Smooth muscle cell (in vitro differentiated cells): ENCODE measurements around the gene OSBPL10. TPM values are rescaled to one million over a fixed set of nuclear protein-coding genes. Genes with fewer than 3 reads are reported as not detected.

Source experiments
- DNase-seq: peaks from one replicate; lab custom pipeline; 2025; ENCODE audit not compliant: unreplicated experiment; lab: John Stamatoyannopoulos, UW
- H2AFZ ChIP-seq: fragments of 200-600 bp; sonication (generic); 2 replicates; pipeline ENCODE4 v1.6.0; 2016; ENCODE audit warnings: antibody characterized with exemption, low read depth, mild to moderate bottlenecking
- H3F3A ChIP-seq: fragments of 200-600 bp; sonication (generic); 2 replicates; pipeline ENCODE4 v1.6.0; 2017; ENCODE audit warnings: antibody characterized with exemption, low read depth
- H3K27ac ChIP-seq: fragments of 200-600 bp; sonication (generic); 2 replicates; pipeline ENCODE4 v1.5.1; 2016; ENCODE audit warnings: low read depth, mild to moderate bottlenecking
- H3K27me3 ChIP-seq: fragments of 200-600 bp; sonication (generic); 2 replicates; pipeline ENCODE4 v1.6.1; 2016; ENCODE audit warnings: low read depth, mild to moderate bottlenecking
- H3K36me3 ChIP-seq: fragments of 200-600 bp; sonication (generic); 2 replicates; pipeline ENCODE4 v1.5.1; 2016; ENCODE audit warnings: low read depth
- H3K4me1 ChIP-seq: fragments of 200-600 bp; sonication (generic); 2 replicates; pipeline ENCODE4 v1.5.1; 2016; ENCODE audit warnings: low read depth
- H3K4me2 ChIP-seq: fragments of 200-600 bp; sonication (generic); 2 replicates; pipeline ENCODE4 v1.6.0; 2016; ENCODE audit warnings: mild to moderate bottlenecking
- H3K4me3 ChIP-seq: fragments of 200-600 bp; sonication (generic); 2 replicates; pipeline ENCODE4 v1.5.1; 2016; ENCODE audit warnings: mild to moderate bottlenecking
- H3K79me2 ChIP-seq: fragments of 200-600 bp; sonication (generic); 2 replicates; pipeline ENCODE4 v1.6.0; 2016; ENCODE audit warnings: low read depth, mild to moderate bottlenecking
- H3K9ac ChIP-seq: fragments of 200-600 bp; sonication (generic); 2 replicates; pipeline ENCODE4 v1.6.0; 2016; ENCODE audit warnings: low read depth
- H3K9me3 ChIP-seq: fragments of 200-600 bp; sonication (generic); replicated peaks from 2 replicates; pipeline ENCODE4 v1.5.1; 2016; ENCODE audit warnings: low read depth
- H4K20me1 ChIP-seq: fragments of 200-600 bp; sonication (generic); 2 replicates; pipeline ENCODE4 v1.6.0; 2016; ENCODE audit warnings: low read depth
- CTCF ChIP-seq: fragments of 200-600 bp; sonication (generic); IDR thresholded peaks from 2 replicates; pipeline ENCODE4 v1.5.1; 2017; ENCODE audit warnings: borderline replicate concordance, mild to moderate bottlenecking, antibody characterized with exemption; ENCODE audit not compliant: insufficient read depth, poor library complexity, severe bottlenecking
- WGBS: methylation state at CpG from one replicate; pipeline ENCODE4 v1.1.7; 2016; ENCODE audit warnings: low lambda C conversion rate; 5-methylcytosine and 5-hydroxymethylcytosine counted together
- polyA plus RNA-seq: library from polyadenylated mRNA; unstranded; fragments of >200 nt; fragmentation: Nextera tagmentation; extraction: Ambion mirVana; gene quantifications from 2 replicates; pipeline ENCODE4 v1.2.1, GENCODE V29; 2016
- total RNA-seq: library from RNA; depleted of rRNA; stranded (reverse); fragments of >200 nt; gene quantifications from 2 replicates; pipeline ENCODE4 v1.2.3, GENCODE V29; 2014

The OSBPL10 gene
- total and polyA plus RNA-seq, 2 experiments from 2014 or later = 48.9 to 91.5 TPM

- Histone ChIP-seq H3K4me2 (no peak overlapping the region), H3K9me3 (no peaks in the 10 kb centered on the region), H3K4me1 (no peaks in the 10 kb centered on the region), H3K36me3 (no peaks in the 10 kb centered on the region), H2AFZ (no peak overlapping the region), H3K27ac (no peak overlapping the region), H3K4me3 (no peak overlapping the region), H3K79me2 (peaks cover 50% of the 10 kb centered on the region), H4K20me1 (peaks cover 33% of the 10 kb centered on the region), H3F3A (no peaks in the 10 kb centered on the region), H3K9ac (no peak overlapping the region), H3K27me3 (no peaks in the 10 kb centered on the region)
- 100% methylated on average over 1 of the region's 1 CpG for WGBS
- TF ChIP-seq CTCF = no peak
- no peak for DNase-seq
These were observed 153.1 kb downstream of the OSBPL10 start for GRCh38 chr3:31828007-31828406.

DNA sequence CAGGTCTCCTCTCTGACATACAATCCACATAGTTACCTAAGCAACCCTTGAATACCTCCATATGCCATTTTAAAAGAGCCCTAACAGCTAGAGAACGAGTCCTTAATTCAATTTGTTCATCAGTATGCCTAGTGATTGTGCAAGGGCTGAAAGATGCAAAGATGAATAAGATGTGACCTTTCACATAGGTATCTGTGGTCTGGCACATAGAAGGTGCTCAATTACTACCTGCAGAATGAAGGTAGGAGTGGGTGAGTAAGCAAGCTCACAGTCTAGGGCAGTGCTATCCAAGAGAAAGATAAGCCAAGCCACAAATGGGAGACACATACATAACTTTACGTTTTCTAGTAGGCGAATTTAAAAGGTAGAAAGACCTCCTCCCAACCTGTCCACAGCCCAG lies 157.9 kb downstream of the OSBPL10 start:
- no peaks in the 10 kb centered on the region for H3K9me3 ChIP-seq
- no peaks in the 10 kb centered on the region for H3K36me3 ChIP-seq
- no peak for DNase-seq
- no peak overlapping the region for H3K4me2 ChIP-seq
- H2AFZ ChIP-seq = no peak overlapping the region
- H3K27me3 ChIP-seq = no peaks in the 10 kb centered on the region
- peaks cover 23% of the 10 kb centered on the region for H4K20me1 ChIP-seq
- 75% methylated on average over 3 of the region's 3 CpGs for WGBS
- peaks cover 58% of the 10 kb centered on the region for H3K79me2 ChIP-seq
- no peaks in the 10 kb centered on the region for H3K4me1 ChIP-seq
- TF ChIP-seq CTCF = no peak
- no peaks in the 10 kb centered on the region for H3F3A ChIP-seq
- H3K9ac ChIP-seq = no peak overlapping the region
- no peak overlapping the region for H3K4me3 ChIP-seq
- no peak overlapping the region for H3K27ac ChIP-seq

- peaks cover 30% of the 10 kb centered on the region for H4K20me1 ChIP-seq
- WGBS = 94% methylated on average over 2 of the region's 2 CpGs
- H3F3A ChIP-seq = no peaks in the 10 kb centered on the region
- no peaks in the 10 kb centered on the region for H3K9me3 ChIP-seq
- no peak for DNase-seq
- H3K4me2 ChIP-seq = no peak overlapping the region
- H3K79me2 ChIP-seq = peaks cover 45% of the 10 kb centered on the region
- no peak overlapping the region for H3K27ac ChIP-seq
- H2AFZ ChIP-seq = no peak overlapping the region
- no peaks in the 10 kb centered on the region for H3K36me3 ChIP-seq
- H3K4me3 ChIP-seq = no peak overlapping the region
- H3K9ac ChIP-seq = no peak overlapping the region
- H3K4me1 ChIP-seq = no peaks in the 10 kb centered on the region
- TF ChIP-seq CTCF = no peak
- no peaks in the 10 kb centered on the region for H3K27me3 ChIP-seq
These were observed 159.9 kb downstream of the OSBPL10 start for GRCh38 chr3:31821118-31821517.

DNA sequence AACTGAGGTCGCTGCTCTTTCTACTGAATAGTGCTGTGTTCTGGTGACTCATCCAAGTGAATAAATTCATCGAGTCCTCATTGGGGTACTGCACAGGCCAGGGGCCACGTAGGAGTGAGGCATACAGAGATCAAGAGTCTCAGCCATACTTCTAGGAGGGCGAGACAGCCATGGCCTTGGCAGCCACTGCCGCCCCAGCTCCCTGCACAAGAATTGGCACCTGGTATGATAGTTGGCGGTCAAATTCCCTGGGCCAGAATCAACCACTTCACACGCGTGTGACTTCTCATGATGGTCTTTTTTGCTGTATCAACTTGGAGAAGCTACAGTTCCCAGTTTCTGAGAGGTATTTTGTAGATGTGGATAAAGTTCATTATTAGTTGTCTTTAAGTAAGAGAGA lies 161.6 kb downstream of the OSBPL10 start:
- no peak overlapping the region for H3K27ac ChIP-seq
- H4K20me1 ChIP-seq = peaks cover 43% of the 10 kb centered on the region
- no peak for DNase-seq
- no peaks in the 10 kb centered on the region for H3F3A ChIP-seq
- TF ChIP-seq CTCF = no peak
- H3K9ac ChIP-seq = no peak overlapping the region
- peaks cover 45% of the 10 kb centered on the region for H3K79me2 ChIP-seq
- H3K4me3 ChIP-seq = no peak overlapping the region
- WGBS = 97% methylated on average over 8 of the region's 8 CpGs
- no peak overlapping the region for H2AFZ ChIP-seq
- H3K4me2 ChIP-seq = no peak overlapping the region
- no peaks in the 10 kb centered on the region for H3K4me1 ChIP-seq
- H3K36me3 ChIP-seq = no peaks in the 10 kb centered on the region
- H3K27me3 ChIP-seq = no peaks in the 10 kb centered on the region
- no peaks in the 10 kb centered on the region for H3K9me3 ChIP-seq
